A549 (cell line): ENCODE measurements around the gene B9D1.

ENCODE experiments used
- BHLHE40 ChIP-seq: IDR thresholded peaks from 2 replicates; pipeline ENCODE4 v1.6.1; 2012; ENCODE audit warnings: low read depth, low read length, inconsistent platforms
- CBX2 ChIP-seq: fragments of 200-600 bp; sonication (generic); IDR thresholded peaks from 2 replicates; pipeline ENCODE4 v1.6.1; 2016; ENCODE audit warnings: low read depth, mild to moderate bottlenecking, borderline replicate concordance
- CTCF ChIP-seq: fragments of >200 bp; sonication (Bioruptor Twin); formaldehyde crosslinking; IDR thresholded peaks from 3 replicates; pipeline ENCODE4 v1.5.1; 2016
- JUN ChIP-seq, 2 experiments: fragments of >200 bp; sonication (Bioruptor Twin); formaldehyde crosslinking; IDR thresholded peaks; 2 replicates in 1 of 2; 3 replicates in 1 of 2; pipeline ENCODE4 v1.6.1; 2016 to 2017
- MYC ChIP-seq: IDR thresholded peaks from 2 replicates; pipeline ENCODE4 v1.6.1; 2012; ENCODE audit warnings: mild to moderate bottlenecking, inconsistent platforms, low read length, improper control_type of control experiment, borderline replicate concordance
- NR3C1 ChIP-seq: fragments of >200 bp; sonication (Bioruptor Twin); formaldehyde crosslinking; IDR thresholded peaks from 3 replicates; pipeline ENCODE4 v1.6.1; 2017
- TF ChIP-seq, protein P1 (sequence below): fragments of 200-600 bp; sonication (generic); IDR thresholded peaks from 2 replicates; pipeline ENCODE4 v1.6.1; 2016; ENCODE audit warnings: antibody characterized with exemption, mild to moderate bottlenecking, moderate library complexity

GRCh38 chr17:19313746-19314651, 48.5 kb downstream of the B9D1 start:
- TF ChIP-seq MYC (no peak), CBX2 (no peak), NR3C1 (no peak), CTCF (no peak), BHLHE40 (no peak), JUN (IDR thresholded peaks at IDR 0.05) (no peak)
- TF ChIP-seq, protein P1, sequence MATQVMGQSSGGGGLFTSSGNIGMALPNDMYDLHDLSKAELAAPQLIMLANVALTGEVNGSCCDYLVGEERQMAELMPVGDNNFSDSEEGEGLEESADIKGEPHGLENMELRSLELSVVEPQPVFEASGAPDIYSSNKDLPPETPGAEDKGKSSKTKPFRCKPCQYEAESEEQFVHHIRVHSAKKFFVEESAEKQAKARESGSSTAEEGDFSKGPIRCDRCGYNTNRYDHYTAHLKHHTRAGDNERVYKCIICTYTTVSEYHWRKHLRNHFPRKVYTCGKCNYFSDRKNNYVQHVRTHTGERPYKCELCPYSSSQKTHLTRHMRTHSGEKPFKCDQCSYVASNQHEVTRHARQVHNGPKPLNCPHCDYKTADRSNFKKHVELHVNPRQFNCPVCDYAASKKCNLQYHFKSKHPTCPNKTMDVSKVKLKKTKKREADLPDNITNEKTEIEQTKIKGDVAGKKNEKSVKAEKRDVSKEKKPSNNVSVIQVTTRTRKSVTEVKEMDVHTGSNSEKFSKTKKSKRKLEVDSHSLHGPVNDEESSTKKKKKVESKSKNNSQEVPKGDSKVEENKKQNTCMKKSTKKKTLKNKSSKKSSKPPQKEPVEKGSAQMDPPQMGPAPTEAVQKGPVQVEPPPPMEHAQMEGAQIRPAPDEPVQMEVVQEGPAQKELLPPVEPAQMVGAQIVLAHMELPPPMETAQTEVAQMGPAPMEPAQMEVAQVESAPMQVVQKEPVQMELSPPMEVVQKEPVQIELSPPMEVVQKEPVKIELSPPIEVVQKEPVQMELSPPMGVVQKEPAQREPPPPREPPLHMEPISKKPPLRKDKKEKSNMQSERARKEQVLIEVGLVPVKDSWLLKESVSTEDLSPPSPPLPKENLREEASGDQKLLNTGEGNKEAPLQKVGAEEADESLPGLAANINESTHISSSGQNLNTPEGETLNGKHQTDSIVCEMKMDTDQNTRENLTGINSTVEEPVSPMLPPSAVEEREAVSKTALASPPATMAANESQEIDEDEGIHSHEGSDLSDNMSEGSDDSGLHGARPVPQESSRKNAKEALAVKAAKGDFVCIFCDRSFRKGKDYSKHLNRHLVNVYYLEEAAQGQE: no peak
